ENCODE data around the gene SLC25A11. TPM values are rescaled to one million over a fixed set of nuclear protein-coding genes. Genes with fewer than 3 reads are reported as not detected.
A peak's percentile ranks its signal among the peaks of the same experiment; 100 is the strongest.

Gene SLC25A11
- total and polyA plus RNA-seq, 8 donors: 38.4 to 70.5 (median 47.6) TPM

- Histone ChIP-seq H3K4me1 (peaks cover 17 to 49% of the 10 kb centered on the region in 2 donors), H3K27me3 (no peaks in the 10 kb centered on the region), H3K27ac (peak overlapping the region; percentile 94), H3K4me3 (peak overlapping the region; percentile 94 to 98), H3K9me3 (no peaks in the 10 kb centered on the region), H3K36me3 (peaks cover 0 to 33% of the 10 kb centered on the region in 2 donors)
- TF ChIP-seq CTCF (IDR thresholded peaks at IDR 0.05): no peak
- DNase-seq: no peak
- intact Hi-C loops (cut with DNase I): loop anchor here in 1 of 2 donors (10.0 kb wide), 1 partner anchor 78 kb away; no protein-coding TSS in a partner anchor
- ATAC-seq: peak; percentile 5
These were observed 46.6 kb upstream of the SLC25A11 start for GRCh38 chr17:4986403-4986802.

GRCh38 chr17:4982305-4982704 is 42.5 kb upstream of the SLC25A11 start:
- H3K27ac ChIP-seq: peak overlapping the region in 1 of 2 donors; percentile 37
- intact Hi-C loops (cut with DNase I): loop anchor here in 1 of 2 donors (10.0 kb wide), 1 partner anchor 82 kb away; no protein-coding TSS in a partner anchor
- no peaks in the 10 kb centered on the region for H3K9me3 ChIP-seq
- DNase-seq (no peak), ATAC-seq (no peak)
- TF ChIP-seq CTCF (IDR thresholded peaks at IDR 0.05): no peak
- peaks cover 12 to 69% of the 10 kb centered on the region in 2 donors for H3K4me1 ChIP-seq
- no peak overlapping the region for H3K4me3 ChIP-seq
- peaks cover 0 to 73% of the 10 kb centered on the region in 2 donors for H3K36me3 ChIP-seq
- no peaks in the 10 kb centered on the region for H3K27me3 ChIP-seq

- H3K4me3 ChIP-seq: no peak overlapping the region
- intact Hi-C loops (cut with DNase I): loop anchor here in 1 of 2 donors (10.0 kb wide), 1 partner anchor 84 kb away; no protein-coding TSS in a partner anchor
- H3K27me3 ChIP-seq: no peaks in the 10 kb centered on the region
- TF ChIP-seq CTCF (IDR thresholded peaks at IDR 0.05): peak; percentile 71 to 78
- DNase-seq (peak in 1 of 4 donors; percentile 76), ATAC-seq (peak; percentile 79)
- H3K4me1 ChIP-seq: peaks cover 0 to 56% of the 10 kb centered on the region in 2 donors
- H3K9me3 ChIP-seq: no peaks in the 10 kb centered on the region
- peak overlapping the region in 1 of 2 donors; percentile 86 for H3K27ac ChIP-seq
- peaks cover 0 to 89% of the 10 kb centered on the region in 2 donors for H3K36me3 ChIP-seq
These were observed 40.9 kb upstream of the SLC25A11 start for GRCh38 chr17:4980644-4981216.

DNA sequence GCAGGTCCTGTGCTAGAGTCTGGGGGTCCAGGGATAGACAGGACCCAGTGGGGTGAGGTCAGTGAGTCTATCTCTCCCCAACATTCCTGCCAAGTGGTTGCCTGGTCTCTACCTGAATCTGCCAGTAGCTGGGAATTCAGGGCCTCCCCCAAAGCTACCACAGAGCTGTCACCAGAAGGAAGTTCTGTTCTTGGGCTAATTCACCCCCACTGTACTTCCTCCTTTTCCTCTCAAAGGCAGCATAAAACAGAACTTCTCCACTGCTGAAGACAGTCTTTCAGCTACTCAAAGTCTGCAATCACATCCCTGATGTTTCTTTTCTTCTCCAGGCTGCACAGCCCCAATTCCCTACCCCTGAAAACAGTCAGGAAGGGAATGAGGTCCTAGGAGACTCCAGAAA is 38.9 kb upstream of the SLC25A11 start:
- Histone ChIP-seq H3K4me3 (no peak overlapping the region), H3K27ac (peak overlapping the region in 1 of 2 donors; percentile 86), H3K27me3 (no peaks in the 10 kb centered on the region), H3K9me3 (no peaks in the 10 kb centered on the region), H3K36me3 (peaks cover 0 to 98% of the 10 kb centered on the region in 2 donors), H3K4me1 (peaks cover 0 to 58% of the 10 kb centered on the region in 2 donors)
- no peak for TF ChIP-seq CTCF (IDR thresholded peaks at IDR 0.05)
- intact Hi-C loops (cut with DNase I): loop anchor here in 1 of 2 donors (10.0 kb wide), 1 partner anchor 74 kb away; the partner anchor contains the start of gene CHRNE
- DNase-seq (no peak), ATAC-seq (peak; percentile 16)

GRCh38 chr17:4974115-4974670 is 34.3 kb upstream of the SLC25A11 start:
- peaks cover 0 to 98% of the 10 kb centered on the region in 2 donors for H3K36me3 ChIP-seq
- ATAC-seq: peak; percentile 42
- TF ChIP-seq CTCF (IDR thresholded peaks at IDR 0.05): no peak
- H3K9me3 ChIP-seq: no peaks in the 10 kb centered on the region
- H3K4me1 ChIP-seq: peaks cover 2 to 45% of the 10 kb centered on the region in 2 donors
- H3K4me3 ChIP-seq: no peak overlapping the region
- intact Hi-C loops (cut with DNase I): loop anchor here in 1 of 2 donors (10.0 kb wide), 1 partner anchor 69 kb away; the partner anchor contains the start of gene CHRNE
- no peaks in the 10 kb centered on the region for H3K27me3 ChIP-seq
- peak overlapping the region in 1 of 2 donors; percentile 2 for H3K27ac ChIP-seq
- DNase-seq: peak in 1 of 4 donors; percentile 58
